ENCODE data around the gene PSMG4. TPM values are rescaled to one million over a fixed set of nuclear protein-coding genes. Genes with fewer than 3 reads are reported as not detected.

Gene PSMG4
- total and polyA plus RNA-seq, 12 donors, result 8.1 to 38.6 (median 10.3) TPM

DNA sequence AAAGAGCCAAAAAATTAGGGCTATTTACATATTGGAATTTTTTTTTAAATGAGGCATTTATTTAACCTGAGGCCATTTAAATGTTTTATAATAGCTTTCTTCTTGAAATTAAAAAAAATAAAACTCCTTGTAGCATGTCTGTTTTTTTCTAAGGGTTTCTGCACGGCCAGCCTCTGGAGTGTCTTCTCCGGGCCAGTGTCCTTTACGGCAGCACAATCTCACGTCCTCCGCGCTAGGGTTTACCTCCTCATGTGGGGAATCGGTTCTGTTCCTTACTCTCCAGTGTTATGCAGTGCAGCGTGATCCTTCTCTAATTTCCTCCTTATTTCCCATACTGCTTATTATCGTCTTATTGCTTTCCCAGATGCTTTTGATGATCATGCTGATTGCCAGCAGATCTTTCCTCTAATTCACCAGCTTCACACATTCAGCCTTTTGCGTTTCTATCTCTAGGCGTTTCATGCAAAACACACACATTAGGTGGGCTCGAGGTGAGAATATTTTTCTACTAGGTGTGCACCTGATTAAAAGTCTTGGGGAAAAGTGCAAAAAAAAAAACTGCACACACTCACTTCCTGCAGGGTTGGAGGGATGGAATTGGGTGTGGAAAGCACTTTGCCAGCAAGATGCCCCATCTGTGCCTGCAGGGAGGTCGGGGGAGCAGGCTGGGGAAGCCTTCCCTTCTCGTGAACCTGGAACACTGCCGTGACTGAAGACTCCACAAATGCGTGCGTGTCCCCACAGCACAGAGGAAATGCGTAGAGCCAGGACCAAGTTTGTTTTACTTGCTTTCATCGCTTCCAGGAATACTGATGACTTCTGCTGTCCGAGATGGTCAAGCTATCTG is 56.1 kb downstream of the PSMG4 start:
- peaks cover 0 to 5% (median 0%) of the 10 kb centered on the region in 9 donors for H3K4me1 ChIP-seq
- ATAC-seq (no peak), DNase-seq (no peak)
- H3K27me3 ChIP-seq, result no peaks in the 10 kb centered on the region
- H3K4me3 ChIP-seq, result no peak overlapping the region
- H3K36me3 ChIP-seq, result no peaks in the 10 kb centered on the region
- H3K27ac ChIP-seq, result no peak overlapping the region
- WGBS, 2 donors, result 72 to 78% methylated on average over 20 of the region's 20 CpGs
- intact Hi-C loops (cut with DNase I), result no loop called here
- no peaks in the 10 kb centered on the region for H3K9me3 ChIP-seq
- TF ChIP-seq, protein P1, sequence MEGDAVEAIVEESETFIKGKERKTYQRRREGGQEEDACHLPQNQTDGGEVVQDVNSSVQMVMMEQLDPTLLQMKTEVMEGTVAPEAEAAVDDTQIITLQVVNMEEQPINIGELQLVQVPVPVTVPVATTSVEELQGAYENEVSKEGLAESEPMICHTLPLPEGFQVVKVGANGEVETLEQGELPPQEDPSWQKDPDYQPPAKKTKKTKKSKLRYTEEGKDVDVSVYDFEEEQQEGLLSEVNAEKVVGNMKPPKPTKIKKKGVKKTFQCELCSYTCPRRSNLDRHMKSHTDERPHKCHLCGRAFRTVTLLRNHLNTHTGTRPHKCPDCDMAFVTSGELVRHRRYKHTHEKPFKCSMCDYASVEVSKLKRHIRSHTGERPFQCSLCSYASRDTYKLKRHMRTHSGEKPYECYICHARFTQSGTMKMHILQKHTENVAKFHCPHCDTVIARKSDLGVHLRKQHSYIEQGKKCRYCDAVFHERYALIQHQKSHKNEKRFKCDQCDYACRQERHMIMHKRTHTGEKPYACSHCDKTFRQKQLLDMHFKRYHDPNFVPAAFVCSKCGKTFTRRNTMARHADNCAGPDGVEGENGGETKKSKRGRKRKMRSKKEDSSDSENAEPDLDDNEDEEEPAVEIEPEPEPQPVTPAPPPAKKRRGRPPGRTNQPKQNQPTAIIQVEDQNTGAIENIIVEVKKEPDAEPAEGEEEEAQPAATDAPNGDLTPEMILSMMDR (IDR thresholded peaks at IDR 0.05), result no peak

DNA sequence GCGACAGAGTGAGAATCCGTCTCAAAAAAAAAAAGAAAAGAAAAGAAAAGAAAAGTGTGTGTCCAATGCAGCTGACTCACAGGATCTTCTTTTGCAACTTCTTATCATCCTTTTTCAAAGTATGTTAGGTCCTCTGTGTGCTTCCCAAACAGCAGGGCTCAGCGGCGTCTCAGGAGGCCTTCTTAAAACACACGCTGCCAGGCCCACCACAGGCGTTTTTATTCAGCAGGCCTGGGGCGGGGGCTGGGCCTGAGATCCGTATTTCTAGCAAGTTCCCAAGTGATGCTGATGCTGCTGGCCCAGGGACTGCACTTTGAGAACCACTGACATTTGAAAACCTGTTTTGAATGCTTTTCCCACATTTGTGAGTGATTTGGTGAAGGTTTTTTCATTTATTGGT is 57.1 kb downstream of the PSMG4 start:
- no peaks in the 10 kb centered on the region for H3K27me3 ChIP-seq
- H3K4me3 ChIP-seq, result no peak overlapping the region
- intact Hi-C loops (cut with DNase I), result no loop called here
- DNase-seq (no peak), ATAC-seq (no peak)
- WGBS, 2 donors, result 73 to 82% methylated on average over 8 of the region's 8 CpGs
- peaks cover 0 to 5% (median 0%) of the 10 kb centered on the region in 9 donors for H3K4me1 ChIP-seq
- TF ChIP-seq, protein P1 (IDR thresholded peaks at IDR 0.05), result no peak
- H3K9me3 ChIP-seq, result no peaks in the 10 kb centered on the region
- no peak overlapping the region for H3K27ac ChIP-seq
- no peaks in the 10 kb centered on the region for H3K36me3 ChIP-seq

DNA sequence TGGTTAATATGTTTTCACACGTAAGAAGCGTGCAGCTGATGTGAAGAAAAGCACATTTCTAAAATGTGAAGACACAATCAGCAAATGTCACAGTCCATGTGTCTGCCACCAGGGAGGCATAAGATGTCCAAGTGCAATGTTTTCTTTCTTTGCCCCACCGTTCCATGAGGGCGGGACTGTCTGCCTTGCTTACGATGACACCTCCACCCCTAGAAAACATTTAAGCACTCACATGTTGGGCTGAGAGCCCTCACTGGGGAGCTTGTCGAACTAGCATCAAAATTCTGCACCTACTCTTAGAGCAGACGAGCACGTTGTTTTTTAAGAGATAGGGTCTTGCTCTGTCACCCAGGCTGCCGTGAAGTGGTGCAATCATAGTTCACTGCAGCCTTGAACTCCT is 57.6 kb downstream of the PSMG4 start:
- Histone ChIP-seq H3K36me3 (no peaks in the 10 kb centered on the region), H3K4me1 (peaks cover 0 to 5% (median 0%) of the 10 kb centered on the region in 9 donors), H3K9me3 (no peaks in the 10 kb centered on the region), H3K27me3 (no peaks in the 10 kb centered on the region), H3K4me3 (no peak overlapping the region), H3K27ac (no peak overlapping the region)
- TF ChIP-seq, protein P1 (IDR thresholded peaks at IDR 0.05), result no peak
- 91 to 94% methylated on average over 9 of the region's 9 CpGs for WGBS, 2 donors
- ATAC-seq, result no peak
- no peak for DNase-seq
- intact Hi-C loops (cut with DNase I), result no loop called here

DNA sequence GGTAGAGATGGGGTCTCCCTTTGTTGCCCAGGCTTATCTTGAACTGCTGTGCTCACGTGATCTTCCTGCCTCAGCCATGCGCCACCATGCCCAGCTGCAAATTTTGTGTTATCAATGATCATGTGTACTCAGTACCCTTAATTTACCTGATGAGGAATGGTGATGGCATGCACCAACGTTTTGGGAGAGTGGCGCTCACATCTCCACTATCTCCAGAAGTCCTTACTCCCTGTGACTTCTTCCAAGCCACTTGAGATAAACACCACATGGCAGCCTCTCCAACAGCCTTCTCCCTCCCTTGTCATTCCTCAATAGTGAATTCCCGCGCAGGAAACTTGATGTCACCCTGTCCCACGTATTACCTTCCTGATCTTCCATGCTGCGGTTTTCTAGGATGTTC is 58.1 kb downstream of the PSMG4 start:
- Histone ChIP-seq H3K9me3 (no peaks in the 10 kb centered on the region), H3K4me1 (peaks cover 0 to 5% (median 0%) of the 10 kb centered on the region in 9 donors), H3K36me3 (no peaks in the 10 kb centered on the region), H3K27ac (no peak overlapping the region), H3K27me3 (no peaks in the 10 kb centered on the region), H3K4me3 (no peak overlapping the region)
- 70 to 77% methylated on average over 8 of the region's 8 CpGs for WGBS, 2 donors
- TF ChIP-seq, protein P1 (IDR thresholded peaks at IDR 0.05), result no peak
- ATAC-seq, result no peak
- intact Hi-C loops (cut with DNase I), result no loop called here
- DNase-seq, result no peak

Other genes starting within 250 kb of the PSMG4 start
- gene RIPK1, start 190.5 kb upstream of the PSMG4 start, total RNA-seq, result 10 to 100 TPM in 2 of 10 donors, 1 to 10 TPM in 8; 5.1 to 12.2 (median 6.4) TPM
- 10 to 100 TPM in 1 of 2 donors, 1 to 10 TPM in 1; 6.1 to 12.9 TPM for gene RIPK1, start 190.5 kb upstream of the PSMG4 start, polyA plus RNA-seq
- 10 to 100 TPM; 14.5 to 44.4 (median 21.0) TPM for gene BPHL, start 140.2 kb upstream of the PSMG4 start, total RNA-seq
- gene BPHL, start 140.2 kb upstream of the PSMG4 start, polyA plus RNA-seq, result 10 to 100 TPM in 1 of 2 donors, 1 to 10 TPM in 1; 5.3 to 22.6 TPM
- 10 to 100 TPM in 9 of 10 donors, 1 to 10 TPM in 1; 7.0 to 49.6 (median 17.5) TPM for gene TUBB2A, start 101.4 kb upstream of the PSMG4 start, total RNA-seq
- gene TUBB2A, start 101.4 kb upstream of the PSMG4 start, polyA plus RNA-seq, result 10 to 100 TPM; 10.2 to 59.3 TPM
- gene TUBB2B, start 31.3 kb upstream of the PSMG4 start, total RNA-seq, result 1 to 10 TPM in 5 of 10 donors, under 1 TPM in 5; 0.28 to 3.6 (median 0.94) TPM
- 1 to 10 TPM in 1 of 2 donors, under 1 TPM in 1; 0.59 to 3.4 TPM for gene TUBB2B, start 31.3 kb upstream of the PSMG4 start, polyA plus RNA-seq
- 1 to 10 TPM; 4.4 to 7.8 (median 5.5) TPM for gene SLC22A23, start 198.1 kb downstream of the PSMG4 start, total RNA-seq
- gene SLC22A23, start 198.1 kb downstream of the PSMG4 start, polyA plus RNA-seq, result 1 to 10 TPM; 1.9 to 3.3 TPM

All from heart right ventricle (tissue), 16 donors.